Measurements from ENCODE around the gene KAT2B.
A peak's percentile ranks its signal among the peaks of the same experiment; 100 is the strongest.

Gene KAT2B

DNA sequence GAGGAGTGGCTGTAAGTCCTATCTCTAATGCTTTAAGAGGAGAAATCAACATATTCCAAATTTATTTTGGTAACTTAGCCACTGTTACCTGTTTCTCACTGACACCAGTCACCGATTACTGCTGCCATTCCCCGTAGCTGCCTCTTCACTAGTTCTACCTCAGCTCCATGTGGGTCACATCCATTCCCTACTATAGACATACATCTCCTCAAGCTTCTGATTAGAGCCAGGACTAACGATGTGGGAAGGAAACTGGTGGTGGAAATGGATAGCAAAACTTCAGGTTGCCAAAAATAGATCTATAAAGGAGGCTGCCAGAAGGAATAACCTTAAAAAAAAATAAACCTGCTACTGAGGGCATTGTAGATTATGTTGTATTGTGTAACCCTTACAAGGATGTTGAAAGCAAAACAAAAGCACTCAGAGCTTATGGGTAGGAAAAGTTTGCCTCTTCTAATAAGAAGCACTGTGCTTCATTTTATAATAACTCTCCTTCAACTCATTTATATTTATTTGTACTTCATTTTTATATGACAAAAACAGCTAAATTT, 56.0 kb downstream of the KAT2B start:
- no peak for DNase-seq (ENCODE audit: low read depth)

DNA sequence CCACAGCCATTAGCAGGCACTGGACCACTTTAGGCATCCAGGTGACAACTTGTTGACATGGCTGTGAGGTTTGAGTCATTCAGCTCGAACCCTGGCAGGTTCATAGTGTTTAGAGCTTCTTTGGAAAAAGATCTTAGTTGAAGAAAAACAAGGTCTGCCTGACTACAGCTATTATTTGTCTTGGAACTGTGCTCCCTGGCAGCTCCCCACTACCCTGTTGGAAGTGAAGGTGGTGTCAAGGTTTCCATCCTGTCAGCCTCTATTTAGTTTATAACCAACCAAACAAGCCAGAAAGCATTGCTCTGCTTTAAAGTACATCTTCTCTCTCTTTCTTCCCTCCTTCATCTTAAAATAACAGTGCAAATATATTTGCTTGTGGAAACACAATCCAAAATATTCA, 56.8 kb downstream of the KAT2B start:
- DNase-seq (ENCODE audit: low read depth) = no peak

DNA sequence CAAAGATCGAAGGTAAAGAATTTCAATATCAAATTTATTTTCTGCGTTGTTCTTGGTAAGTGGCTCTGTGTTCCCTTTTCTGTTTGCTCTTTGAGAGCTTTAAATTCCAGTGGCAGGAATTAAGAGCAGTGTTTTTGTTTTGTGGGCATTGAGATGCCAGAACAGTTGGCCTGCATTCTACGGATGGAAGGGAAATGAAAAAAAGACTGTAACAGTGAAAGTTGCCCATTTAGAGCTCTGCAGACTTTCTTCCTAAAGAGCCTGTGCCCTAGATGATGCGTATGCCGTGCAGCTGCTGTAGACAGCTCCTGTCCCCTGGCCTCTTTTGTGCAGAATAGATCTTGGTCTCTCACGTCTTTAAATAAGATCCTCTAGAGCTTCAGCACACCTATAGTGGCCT, 58.8 kb downstream of the KAT2B start:
- DNase-seq (ENCODE audit: low read depth) = no peak

- DNase-seq (ENCODE audit: low read depth) = no peak
Measured at GRCh38 chr3:20100151-20100550, 59.9 kb downstream of the KAT2B start.

GRCh38 chr3:20101041-20101440, 60.8 kb downstream of the KAT2B start:
- DNase-seq (ENCODE audit: low read depth) = no peak

- DNase-seq (ENCODE audit: low read depth) = no peak
Measured at GRCh38 chr3:20103731-20104130, 63.5 kb downstream of the KAT2B start.

GRCh38 chr3:20104167-20104661, 64.0 kb downstream of the KAT2B start:
- DNase-seq (ENCODE audit: low read depth) = peak; percentile 9

GRCh38 chr3:20105513-20106280, 65.5 kb downstream of the KAT2B start:
- no peak for DNase-seq (ENCODE audit: low read depth)

DNA sequence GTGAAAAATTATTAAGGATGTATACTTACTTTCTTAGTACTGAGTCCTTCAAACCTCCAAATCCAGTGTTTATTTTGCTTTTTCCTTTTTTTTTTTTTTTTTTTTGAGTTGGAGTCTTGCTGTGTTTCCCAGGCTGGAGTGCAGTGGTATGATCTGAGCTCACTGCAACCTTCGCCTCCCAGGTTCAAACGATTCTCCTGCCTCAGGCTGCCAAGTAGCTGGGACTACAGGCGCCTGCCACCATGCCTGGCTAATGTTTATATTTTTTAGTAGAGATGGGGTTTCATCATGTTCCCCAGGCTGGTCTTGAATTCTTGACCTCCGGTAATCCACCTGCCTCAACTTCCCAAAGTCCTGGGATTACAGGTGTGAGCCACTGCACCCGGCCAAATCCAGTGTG, 67.5 kb downstream of the KAT2B start:
- DNase-seq (ENCODE audit: low read depth) = no peak

DNA sequence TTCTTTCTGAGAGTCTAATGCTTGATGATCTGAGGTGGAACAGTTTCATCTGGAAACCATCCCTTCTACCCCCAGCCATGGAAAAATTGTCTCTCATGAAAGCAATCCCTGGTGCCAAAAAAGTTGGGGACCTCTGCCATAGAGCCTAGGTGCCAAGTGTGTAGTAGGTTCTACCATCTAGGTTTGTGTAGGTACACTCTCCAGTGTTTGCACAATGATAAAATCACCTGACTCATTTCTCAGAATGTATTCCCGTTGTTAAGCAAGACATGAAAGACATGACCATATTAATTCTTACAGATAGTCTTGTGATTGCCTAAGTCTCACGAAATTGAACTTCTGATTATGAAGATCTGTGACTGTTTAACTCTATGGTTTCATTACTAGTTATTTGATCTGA, 68.6 kb downstream of the KAT2B start:
- DNase-seq (ENCODE audit: low read depth) = no peak

DNA sequence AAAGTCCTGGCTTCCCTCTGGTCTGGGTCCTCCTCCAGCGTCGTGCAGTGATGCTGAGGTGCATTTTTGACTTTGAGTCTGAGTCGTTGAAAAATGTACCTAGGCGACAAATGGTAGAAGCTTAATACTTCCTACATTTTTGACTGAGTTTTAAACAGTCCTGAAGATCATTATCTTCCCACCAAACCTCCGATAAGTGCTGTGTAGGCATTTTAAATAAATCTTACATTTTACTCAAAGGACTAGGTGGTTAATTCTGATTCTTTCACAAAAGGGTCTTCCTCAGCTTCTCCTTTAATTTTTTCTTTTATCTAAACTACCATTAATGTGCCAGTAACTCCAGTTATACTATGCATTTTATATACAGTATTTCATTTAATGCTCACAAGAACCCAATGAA, 70.6 kb downstream of the KAT2B start:
- no peak for DNase-seq (ENCODE audit: low read depth)

DNA sequence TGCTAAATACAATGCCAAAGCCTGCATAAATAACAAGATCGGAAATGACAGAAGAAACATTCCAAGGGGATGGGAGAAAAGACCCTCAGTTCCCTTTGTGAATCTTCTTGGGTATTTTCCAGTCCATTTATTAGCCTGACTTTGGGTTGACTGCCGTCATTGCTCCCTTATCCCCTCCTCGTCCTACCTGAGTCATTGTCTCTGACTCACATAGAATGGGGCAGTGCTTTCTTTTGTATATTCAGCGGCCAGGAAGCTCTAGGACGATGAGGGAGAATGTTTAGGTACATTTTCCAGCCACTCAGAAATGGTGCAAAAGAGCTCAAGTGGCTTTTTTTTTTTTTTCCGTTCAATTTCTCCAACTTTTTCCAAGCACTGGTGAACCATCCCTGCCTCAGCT, 71.6 kb downstream of the KAT2B start:
- DNase-seq (ENCODE audit: low read depth) = no peak

- no peak for DNase-seq (ENCODE audit: low read depth)
Measured at GRCh38 chr3:20121088-20121487, 80.8 kb downstream of the KAT2B start.

DNA sequence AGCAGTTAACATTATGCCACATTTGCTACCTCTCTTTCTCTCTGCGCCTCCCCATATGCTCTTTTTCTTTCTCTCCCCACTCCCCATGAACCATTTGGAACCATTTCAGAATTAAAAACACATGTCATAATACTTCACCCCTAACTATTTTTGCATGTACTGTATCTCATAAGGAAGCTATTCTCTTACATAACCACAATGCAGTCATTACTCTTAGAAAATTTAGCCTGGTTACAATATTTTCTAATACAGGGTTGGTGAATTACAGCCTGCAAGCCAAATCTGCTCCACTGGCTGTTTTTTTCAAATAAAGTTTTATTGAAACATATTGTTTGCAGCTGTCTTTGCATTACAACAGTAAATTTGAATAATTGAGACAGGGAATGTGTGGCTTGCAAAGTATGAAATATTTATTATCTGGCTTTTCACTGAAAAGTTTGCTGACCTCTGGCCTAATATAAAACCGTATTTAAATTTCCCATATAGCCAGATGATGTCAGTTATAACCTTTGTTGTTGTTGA, 82.9 kb downstream of the KAT2B start:
- DNase-seq (ENCODE audit: low read depth) = no peak

DNA sequence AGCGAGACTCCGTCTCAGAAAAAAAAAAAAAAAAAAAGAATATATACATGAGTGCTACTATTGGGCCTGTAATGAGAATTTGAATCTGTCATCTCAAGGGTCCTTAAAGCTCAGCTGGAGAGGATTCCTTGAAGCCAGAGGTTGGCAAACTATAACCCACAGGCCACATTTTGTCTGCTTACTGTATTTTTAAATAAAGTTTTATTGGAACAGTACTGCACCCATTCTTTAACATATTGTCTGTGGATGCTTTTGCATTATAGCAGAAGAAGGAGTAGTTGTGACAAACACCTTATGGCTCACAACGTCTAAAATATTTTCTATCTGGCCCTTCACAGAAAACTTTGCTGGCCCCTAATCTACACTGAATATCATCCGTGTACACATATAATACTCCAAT, 85.0 kb downstream of the KAT2B start:
- no peak for DNase-seq (ENCODE audit: low read depth)

DNA sequence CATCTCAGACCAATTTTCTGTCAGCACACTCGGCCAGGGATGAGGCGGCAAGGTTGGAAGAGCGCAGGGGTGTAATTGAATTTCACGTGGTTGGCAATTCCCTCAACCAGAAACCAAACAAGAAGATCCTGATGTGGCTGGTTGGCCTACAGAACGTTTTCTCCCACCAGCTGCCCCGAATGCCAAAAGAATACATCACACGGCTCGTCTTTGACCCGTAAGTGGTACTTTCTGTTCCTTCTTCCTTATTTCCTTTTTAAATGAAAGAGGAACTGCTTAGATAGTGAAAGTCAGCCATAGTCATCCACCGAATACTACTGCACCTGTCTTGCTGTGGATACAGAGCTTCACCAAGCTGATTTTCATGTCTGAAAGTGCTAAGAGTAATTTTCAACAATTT, 85.7 kb downstream of the KAT2B start:
- no peak for DNase-seq (ENCODE audit: low read depth)

- no peak for DNase-seq (ENCODE audit: low read depth)
Measured at GRCh38 chr3:20128358-20128757, 88.1 kb downstream of the KAT2B start.

DNA sequence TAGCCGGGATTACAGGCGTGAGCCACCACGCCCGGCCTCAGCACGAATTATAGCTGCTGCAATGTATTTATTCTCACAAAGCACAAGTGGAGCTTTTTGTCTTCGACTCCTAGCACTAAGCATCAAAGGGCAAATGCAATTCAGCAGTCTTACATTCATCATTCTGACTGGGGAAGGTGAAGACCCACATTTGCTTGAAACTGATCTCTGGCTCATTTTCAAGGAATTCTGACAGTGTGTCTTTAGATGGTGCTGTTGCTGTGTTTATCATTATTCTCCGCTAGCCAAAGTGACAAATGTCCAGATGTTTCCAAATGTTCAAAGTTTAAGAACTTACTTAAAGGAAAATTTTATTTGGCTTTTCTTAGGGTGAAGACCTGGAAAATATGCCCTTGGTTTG, 89.9 kb downstream of the KAT2B start:
- no peak for DNase-seq (ENCODE audit: low read depth)

- DNase-seq (ENCODE audit: low read depth) = no peak
Measured at GRCh38 chr3:20136231-20136630, 96.0 kb downstream of the KAT2B start.

DNA sequence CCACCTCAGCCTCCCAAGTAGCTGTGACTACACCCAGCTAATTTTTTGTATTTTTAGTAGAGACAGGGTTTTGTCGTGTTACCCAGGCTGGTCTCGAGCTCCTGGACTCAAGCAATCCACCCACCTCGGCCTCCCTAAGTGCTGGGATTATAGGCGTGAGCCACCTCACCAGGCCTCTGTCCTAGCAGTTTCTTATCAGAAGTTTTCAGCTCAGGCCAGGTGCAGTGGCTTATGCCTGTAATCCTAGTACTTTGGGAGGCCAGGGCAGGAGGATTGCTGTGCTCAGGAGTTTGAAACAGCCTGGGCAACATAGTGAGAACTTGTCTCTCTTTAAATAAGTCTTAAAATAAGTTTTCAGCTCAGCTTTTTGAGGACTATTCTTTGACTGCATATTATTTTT, 97.4 kb downstream of the KAT2B start:
- DNase-seq (ENCODE audit: low read depth) = no peak

DNA sequence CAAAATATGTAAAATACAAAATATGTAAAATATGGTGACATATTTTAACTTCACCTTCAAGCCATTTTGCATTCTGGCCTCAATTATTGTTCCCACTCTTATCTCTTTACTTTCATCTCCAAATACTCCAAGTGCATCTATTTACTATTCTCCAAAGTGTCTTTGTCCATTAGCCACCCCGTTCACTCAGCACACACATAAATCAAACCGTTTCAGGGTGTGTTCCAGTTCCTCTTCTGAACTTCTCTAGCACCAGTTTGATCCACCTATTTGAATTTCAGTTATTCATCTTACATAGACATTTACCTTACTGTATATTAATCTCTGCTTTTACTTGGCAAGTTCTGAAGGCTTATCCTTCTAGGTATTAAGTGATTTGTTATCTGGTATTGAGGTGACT, 100.6 kb downstream of the KAT2B start:
- no peak for DNase-seq (ENCODE audit: low read depth)

DNA sequence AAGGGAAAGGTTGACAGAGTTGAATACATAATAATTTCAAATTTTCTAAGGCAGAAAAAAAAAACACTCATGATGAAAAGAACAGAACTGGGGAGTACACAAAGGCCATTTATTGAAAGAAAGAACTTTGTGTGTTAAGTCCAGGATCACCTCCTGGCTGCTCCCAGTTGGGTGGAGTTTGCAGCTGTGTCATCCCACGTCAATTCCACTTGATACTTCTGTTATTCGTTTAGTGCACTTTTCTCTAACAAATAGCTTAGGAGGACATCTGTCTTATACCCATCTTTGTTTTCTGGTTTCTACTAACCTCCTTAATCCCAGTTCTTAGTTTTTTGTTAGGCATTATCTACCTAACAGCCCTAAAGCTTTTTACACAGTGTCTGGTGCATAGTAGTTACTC, 101.1 kb downstream of the KAT2B start:
- no peak for DNase-seq (ENCODE audit: low read depth)

DNA sequence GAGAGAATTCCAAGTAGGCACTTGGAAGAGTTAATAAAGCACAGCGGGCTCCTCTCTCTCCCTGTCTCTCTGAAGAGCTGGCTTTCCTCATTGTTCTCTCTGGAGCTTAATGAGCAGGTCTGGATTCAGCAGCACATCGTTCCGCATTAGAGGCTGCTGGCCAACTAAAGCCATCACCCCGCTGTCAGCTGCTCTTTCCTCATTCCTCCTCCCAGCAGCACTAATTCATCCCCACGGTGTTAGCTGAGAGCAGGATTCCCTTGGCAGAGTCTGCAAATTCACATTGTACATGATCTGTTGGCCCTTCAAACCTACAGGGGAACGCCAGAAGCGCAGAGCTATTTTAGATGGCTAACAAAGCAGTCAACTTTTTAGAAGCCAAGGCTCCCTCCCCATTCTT, 101.6 kb downstream of the KAT2B start:
- no peak for DNase-seq (ENCODE audit: low read depth)

DNA sequence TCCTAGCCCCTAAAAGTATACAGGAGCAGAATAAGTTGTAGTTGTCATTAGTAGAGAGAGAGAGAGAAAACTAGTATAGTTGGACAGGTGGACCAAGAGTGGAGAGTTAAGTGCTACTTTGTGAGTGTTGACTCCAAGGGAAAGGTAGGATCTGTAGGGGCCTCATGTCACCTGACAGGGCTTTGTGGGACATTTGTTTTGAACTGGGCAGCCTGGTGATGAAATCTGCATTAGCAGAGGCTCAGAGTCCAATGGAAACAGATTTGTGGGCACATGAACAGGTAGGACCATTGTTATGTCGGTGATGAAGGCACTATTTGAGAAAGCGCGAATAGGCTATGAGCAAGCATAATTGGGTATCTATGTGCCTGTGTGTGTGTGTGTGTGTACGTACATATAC, 102.3 kb downstream of the KAT2B start:
- DNase-seq (ENCODE audit: low read depth) = no peak
